Measurements from ENCODE around the gene PTPRN2.

- TF ChIP-seq MAX (IDR thresholded peaks at IDR 0.05) (no peak), EZH2 (IDR thresholded peaks at IDR 0.05) (no peak), POLR2AphosphoS5 (IDR thresholded peaks at IDR 0.05; ENCODE audit: low read depth, low read length) (no peak), CTCF (IDR thresholded peaks at IDR 0.05 in 2 of 3, conservative IDR thresholded peaks at IDR 0.05 in 1 of 3; ENCODE audit: borderline replicate concordance in 1 of 3, insufficient read depth in 1 of 3, low read depth in 2 of 3, low read length in 2 of 3) (no peak), RAD21 (IDR thresholded peaks at IDR 0.05; ENCODE audit: low read depth) (no peak), JUND (IDR thresholded peaks at IDR 0.05) (no peak), ZNF274 (IDR thresholded peaks at IDR 0.05; ENCODE audit: low read depth, low read length) (no peak), POLR2A (IDR thresholded peaks at IDR 0.05; ENCODE audit: borderline replicate concordance, extremely low read depth, insufficient read depth, insufficient read length) (no peak), SRF (IDR thresholded peaks at IDR 0.05; ENCODE audit: low read depth) (no peak), ZBTB33 (IDR thresholded peaks at IDR 0.05; ENCODE audit: extremely low read depth, insufficient replicate concordance, low read length) (no peak), SIN3A (IDR thresholded peaks at IDR 0.05; ENCODE audit: low read depth) (no peak), SP1 (IDR thresholded peaks at IDR 0.05; ENCODE audit: low read depth) (no peak), EGR1 (IDR thresholded peaks at IDR 0.05; ENCODE audit: low read depth) (no peak), EZH2phosphoT487 (IDR thresholded peaks at IDR 0.05; ENCODE audit: borderline replicate concordance) (no peak)
Observed at GRCh38 chr7:158084555-158084954, 503.1 kb downstream of the PTPRN2 start.
